Activated T-cell treated with anti-CD3 and anti-CD28 coated beads, Interleukin-2, amount 50 U/mL, for 4 hours (primary cell): ENCODE data around the gene EPHA8. TPM values are rescaled to one million over a fixed set of nuclear protein-coding genes. Genes with fewer than 3 reads are reported as not detected.

Experiments
- ATAC-seq, 2 donors: fragments of 200-7000 bp; cut with Tn5 transposase; one replicate each; pipeline ENCODE4 v1.10.0; 2021
- DNase-seq: peaks from one replicate; pipeline ENCODE4 v3.0.0-alpha.2; 2020
- H3K27me3 Mint-ChIP-seq: one replicate; pipeline ENCODE4 v1.8.0; 2021; ENCODE audit warnings: low read depth, mixed read lengths
- H3K36me3 Mint-ChIP-seq: one replicate; pipeline ENCODE4 v1.8.0; 2022; ENCODE audit warnings: mixed read lengths; ENCODE audit not compliant: insufficient read depth
- H3K4me1 Mint-ChIP-seq: one replicate; pipeline ENCODE4 v1.8.0; 2021; ENCODE audit warnings: low read depth, mixed read lengths
- H3K4me3 Mint-ChIP-seq: one replicate; pipeline ENCODE4 v1.8.0; 2021; ENCODE audit warnings: mild to moderate bottlenecking, moderate library complexity, mixed read lengths
- H3K9me3 Mint-ChIP-seq: one replicate; pipeline ENCODE4 v1.8.0; 2021; ENCODE audit warnings: mixed read lengths
- total RNA-seq, 3 donors: library from RNA; stranded (reverse); gene quantifications; one replicate each; pipeline ENCODE4 v1.2.1, GENCODE V29; 2021

The EPHA8 gene
- total RNA-seq, 3 donors from 2014 or later = not detected

DNA sequence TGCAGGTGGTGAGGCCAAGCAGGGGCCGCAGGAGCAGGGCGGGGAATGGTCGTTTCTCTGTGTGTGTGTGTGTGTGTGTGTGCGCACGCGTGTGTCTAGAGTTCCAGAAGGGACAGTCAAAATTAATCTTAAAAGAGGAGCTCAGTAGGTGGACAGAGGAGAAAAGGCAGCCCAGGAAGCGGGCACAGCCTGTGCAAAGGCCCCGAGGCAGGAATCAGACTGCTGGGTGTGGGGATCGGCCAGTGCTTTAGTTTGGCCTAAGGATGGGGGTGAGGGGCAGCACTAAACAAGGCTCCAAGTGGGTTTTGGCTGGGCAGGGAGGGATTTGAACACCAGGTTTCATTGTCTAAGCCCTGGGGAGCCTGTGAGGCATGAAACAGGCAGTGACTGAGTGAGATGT lies 21.7 kb downstream of the EPHA8 start:
- ATAC-seq = no peak
- H3K9me3 Mint-ChIP-seq = no peaks in the 10 kb centered on the region
- H3K4me1 Mint-ChIP-seq = no peaks in the 10 kb centered on the region
- no peak overlapping the region for H3K4me3 Mint-ChIP-seq
- H3K36me3 Mint-ChIP-seq = no peaks in the 10 kb centered on the region
- no peak for DNase-seq
- peaks cover 9% of the 10 kb centered on the region for H3K27me3 Mint-ChIP-seq

- no peaks in the 10 kb centered on the region for H3K9me3 Mint-ChIP-seq
Measured at GRCh38 chr1:22585471-22585870, 22.2 kb downstream of the EPHA8 start.

GRCh38 chr1:22586356-22587130 lies 23.3 kb downstream of the EPHA8 start:
- ATAC-seq = no peak
- no peaks in the 10 kb centered on the region for H3K4me1 Mint-ChIP-seq
- H3K4me3 Mint-ChIP-seq = no peak overlapping the region
- no peak for DNase-seq
- peaks cover 13% of the 10 kb centered on the region for H3K27me3 Mint-ChIP-seq
- no peaks in the 10 kb centered on the region for H3K9me3 Mint-ChIP-seq
- no peaks in the 10 kb centered on the region for H3K36me3 Mint-ChIP-seq

More at GRCh38 chr1:22585471-22585870, 22.2 kb downstream of the EPHA8 start:
- no peak for DNase-seq
- no peak for ATAC-seq
- no peaks in the 10 kb centered on the region for H3K36me3 Mint-ChIP-seq
- H3K27me3 Mint-ChIP-seq = peaks cover 9% of the 10 kb centered on the region
- no peak overlapping the region for H3K4me3 Mint-ChIP-seq
- H3K4me1 Mint-ChIP-seq = no peaks in the 10 kb centered on the region

- H3K9me3 Mint-ChIP-seq = no peaks in the 10 kb centered on the region
- no peak for ATAC-seq
- H3K4me3 Mint-ChIP-seq = no peak overlapping the region
- peaks cover 20% of the 10 kb centered on the region for H3K27me3 Mint-ChIP-seq
- no peak for DNase-seq
- no peaks in the 10 kb centered on the region for H3K4me1 Mint-ChIP-seq
- H3K36me3 Mint-ChIP-seq = no peaks in the 10 kb centered on the region
Measured at GRCh38 chr1:22587247-22587646, 24.0 kb downstream of the EPHA8 start.

- H3K9me3 Mint-ChIP-seq = no peaks in the 10 kb centered on the region
- ATAC-seq = no peak
- H3K36me3 Mint-ChIP-seq = no peaks in the 10 kb centered on the region
- peaks cover 21% of the 10 kb centered on the region for H3K27me3 Mint-ChIP-seq
- no peaks in the 10 kb centered on the region for H3K4me1 Mint-ChIP-seq
- DNase-seq = no peak
- no peak overlapping the region for H3K4me3 Mint-ChIP-seq
Measured at GRCh38 chr1:22588899-22589422, 25.7 kb downstream of the EPHA8 start.

DNA sequence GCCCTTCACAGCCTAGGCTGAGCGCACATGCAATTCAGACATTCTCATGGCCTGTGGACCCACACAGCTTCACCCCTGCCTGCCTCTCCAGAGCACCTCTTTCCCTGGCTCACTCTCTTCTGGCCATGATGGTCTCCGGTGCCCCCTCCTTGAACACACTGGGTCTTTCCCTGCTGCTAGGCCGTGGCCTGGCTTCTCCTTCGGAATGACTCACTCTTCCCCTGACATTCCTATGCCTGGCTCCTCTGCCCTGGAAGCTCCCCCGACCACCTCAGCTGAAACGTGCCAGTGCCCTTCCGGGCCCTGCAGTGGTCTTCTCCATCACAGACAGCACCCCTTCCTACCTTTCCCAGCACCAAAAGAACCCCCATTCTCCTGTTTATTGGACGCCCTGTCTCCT lies 28.3 kb downstream of the EPHA8 start:
- Mint-ChIP-seq H3K9me3 (no peaks in the 10 kb centered on the region), H3K27me3 (peaks cover 31% of the 10 kb centered on the region), H3K36me3 (no peaks in the 10 kb centered on the region), H3K4me3 (no peak overlapping the region), H3K4me1 (no peaks in the 10 kb centered on the region)
- DNase-seq (no peak), ATAC-seq (no peak)

- DNase-seq = no peak
- no peaks in the 10 kb centered on the region for H3K36me3 Mint-ChIP-seq
- H3K4me1 Mint-ChIP-seq = no peaks in the 10 kb centered on the region
- no peak overlapping the region for H3K4me3 Mint-ChIP-seq
- no peaks in the 10 kb centered on the region for H3K9me3 Mint-ChIP-seq
- no peak for ATAC-seq
- H3K27me3 Mint-ChIP-seq = peaks cover 29% of the 10 kb centered on the region
Measured at GRCh38 chr1:22592051-22592450, 28.8 kb downstream of the EPHA8 start.

DNA sequence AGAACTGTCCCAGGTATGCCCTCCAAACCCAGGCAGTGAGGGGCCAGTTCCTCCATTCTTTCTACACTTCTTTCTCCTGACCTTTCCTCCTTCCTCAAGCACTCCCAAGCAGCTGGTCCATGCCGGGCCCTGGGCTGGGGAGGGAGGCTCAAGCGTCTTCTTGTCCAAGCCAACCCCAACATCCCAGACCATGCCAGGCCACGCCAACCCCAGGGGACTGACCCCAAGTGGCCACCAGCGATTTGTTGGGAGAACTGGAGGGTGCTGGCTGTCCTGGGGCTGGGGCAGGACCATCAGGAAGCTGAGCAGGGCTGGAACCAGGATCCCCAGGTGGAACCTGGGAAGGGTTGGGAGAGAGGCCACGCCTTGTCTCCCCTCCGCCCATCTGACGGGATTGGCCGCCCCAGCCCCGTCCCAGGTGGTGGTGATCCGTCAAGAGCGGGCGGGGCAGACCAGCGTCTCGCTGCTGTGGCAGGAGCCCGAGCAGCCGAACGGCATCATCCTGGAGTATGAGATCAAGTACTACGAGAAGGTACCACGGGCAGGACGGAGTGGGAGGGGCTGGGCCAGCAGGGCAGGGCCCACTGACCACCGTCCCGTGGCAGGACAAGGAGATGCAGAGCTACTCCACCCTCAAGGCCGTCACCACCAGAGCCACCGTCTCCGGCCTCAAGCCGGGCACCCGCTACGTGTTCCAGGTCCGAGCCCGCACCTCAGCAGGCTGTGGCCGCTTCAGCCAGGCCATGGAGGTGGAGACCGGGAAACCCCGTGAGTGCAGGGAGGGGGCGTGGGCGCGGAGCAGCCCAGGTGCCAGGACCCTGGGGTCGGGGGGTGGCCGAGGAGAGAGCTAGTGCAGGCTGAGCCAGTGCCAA lies 29.9 kb downstream of the EPHA8 start:
- peaks cover 29% of the 10 kb centered on the region for H3K27me3 Mint-ChIP-seq
- no peak overlapping the region for H3K4me3 Mint-ChIP-seq
- no peak for DNase-seq
- ATAC-seq = no peak
- H3K36me3 Mint-ChIP-seq = no peaks in the 10 kb centered on the region
- H3K9me3 Mint-ChIP-seq = no peaks in the 10 kb centered on the region
- H3K4me1 Mint-ChIP-seq = no peaks in the 10 kb centered on the region

GRCh38 chr1:22594396-22594795 lies 31.1 kb downstream of the EPHA8 start:
- Mint-ChIP-seq H3K9me3 (no peaks in the 10 kb centered on the region), H3K4me3 (no peak overlapping the region), H3K36me3 (no peaks in the 10 kb centered on the region), H3K4me1 (no peaks in the 10 kb centered on the region), H3K27me3 (peaks cover 30% of the 10 kb centered on the region)
- DNase-seq = no peak
- ATAC-seq = no peak

DNA sequence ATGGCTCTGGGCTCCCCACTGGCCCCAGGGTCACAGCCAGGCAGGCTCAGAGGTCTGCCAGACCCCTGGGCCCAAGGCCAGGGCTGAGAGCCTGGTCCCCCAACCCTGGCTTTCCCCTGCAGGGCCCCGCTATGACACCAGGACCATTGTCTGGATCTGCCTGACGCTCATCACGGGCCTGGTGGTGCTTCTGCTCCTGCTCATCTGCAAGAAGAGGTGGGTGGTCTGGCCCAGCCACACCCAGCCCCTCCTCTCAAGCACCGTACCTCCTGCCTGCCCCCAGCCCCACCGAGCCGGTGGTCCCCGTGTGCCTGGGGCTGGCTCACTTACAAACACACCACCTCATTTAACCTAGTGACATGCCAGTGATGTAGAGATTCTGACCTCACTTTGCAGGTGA lies 31.8 kb downstream of the EPHA8 start:
- DNase-seq (no peak), ATAC-seq (no peak)
- Mint-ChIP-seq H3K4me1 (no peaks in the 10 kb centered on the region), H3K27me3 (peaks cover 28% of the 10 kb centered on the region), H3K36me3 (no peaks in the 10 kb centered on the region), H3K9me3 (no peaks in the 10 kb centered on the region), H3K4me3 (no peak overlapping the region)

- Mint-ChIP-seq H3K9me3 (no peaks in the 10 kb centered on the region), H3K27me3 (peaks cover 17% of the 10 kb centered on the region), H3K4me1 (no peaks in the 10 kb centered on the region), H3K4me3 (no peak overlapping the region), H3K36me3 (no peaks in the 10 kb centered on the region)
- DNase-seq (no peak), ATAC-seq (no peak)
Measured at GRCh38 chr1:22597301-22597965, 34.1 kb downstream of the EPHA8 start.

GRCh38 chr1:22597996-22598395 lies 34.7 kb downstream of the EPHA8 start:
- Mint-ChIP-seq H3K36me3 (no peaks in the 10 kb centered on the region), H3K4me1 (no peaks in the 10 kb centered on the region), H3K9me3 (no peaks in the 10 kb centered on the region), H3K4me3 (no peak overlapping the region), H3K27me3 (peaks cover 15% of the 10 kb centered on the region)
- ATAC-seq (no peak), DNase-seq (no peak)

DNA sequence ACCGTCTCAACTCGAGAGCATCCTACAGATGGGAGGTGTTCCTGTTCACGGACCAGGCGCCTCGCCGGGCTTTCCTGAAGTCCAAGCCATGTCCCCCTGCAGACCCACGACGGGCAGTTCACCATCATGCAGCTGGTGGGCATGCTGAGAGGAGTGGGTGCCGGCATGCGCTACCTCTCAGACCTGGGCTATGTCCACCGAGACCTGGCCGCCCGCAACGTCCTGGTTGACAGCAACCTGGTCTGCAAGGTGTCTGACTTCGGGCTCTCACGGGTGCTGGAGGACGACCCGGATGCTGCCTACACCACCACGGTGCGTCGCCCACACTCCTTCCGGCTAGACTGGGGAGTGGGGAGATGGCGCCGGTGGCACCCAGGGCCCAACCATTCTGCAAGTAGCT lies 35.4 kb downstream of the EPHA8 start:
- Mint-ChIP-seq H3K4me3 (no peak overlapping the region), H3K4me1 (no peaks in the 10 kb centered on the region), H3K9me3 (no peaks in the 10 kb centered on the region), H3K36me3 (no peaks in the 10 kb centered on the region), H3K27me3 (peaks cover 21% of the 10 kb centered on the region)
- DNase-seq (no peak), ATAC-seq (no peak)

DNA sequence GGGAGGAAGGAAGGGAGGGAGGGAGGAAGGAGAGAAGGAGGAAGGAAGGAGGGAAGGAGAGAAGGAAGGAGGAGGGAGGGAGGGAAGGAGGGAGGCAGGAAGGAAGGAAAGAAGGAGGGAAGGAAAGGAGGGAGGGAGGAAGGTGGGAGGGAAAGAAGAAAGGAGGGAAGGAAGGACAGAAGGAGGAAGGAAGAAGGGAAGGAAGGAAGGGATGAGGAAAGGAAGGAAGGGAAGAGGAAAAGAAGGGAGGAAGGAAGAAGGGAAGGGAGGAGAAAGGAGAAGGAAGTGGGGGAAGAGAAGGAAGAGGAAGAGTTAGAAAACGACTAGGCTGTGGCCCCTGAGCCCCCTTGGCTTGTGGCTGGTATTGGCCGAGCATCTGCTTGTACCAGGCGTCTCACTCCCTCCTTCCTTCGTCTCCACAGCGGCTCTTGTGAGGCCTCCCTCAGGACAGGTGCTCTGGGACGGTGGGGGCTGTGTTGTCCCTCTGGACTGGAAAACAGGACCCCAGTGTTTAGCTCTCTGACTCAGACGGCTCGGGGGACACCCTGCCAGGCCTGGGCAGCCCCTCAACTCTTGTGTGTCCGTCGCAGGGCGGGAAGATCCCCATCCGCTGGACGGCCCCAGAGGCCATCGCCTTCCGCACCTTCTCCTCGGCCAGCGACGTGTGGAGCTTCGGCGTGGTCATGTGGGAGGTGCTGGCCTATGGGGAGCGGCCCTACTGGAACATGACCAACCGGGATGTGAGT lies 37.0 kb downstream of the EPHA8 start:
- DNase-seq (no peak), ATAC-seq (no peak)
- no peaks in the 10 kb centered on the region for H3K4me1 Mint-ChIP-seq
- H3K27me3 Mint-ChIP-seq = peaks cover 30% of the 10 kb centered on the region
- H3K4me3 Mint-ChIP-seq = no peak overlapping the region
- no peaks in the 10 kb centered on the region for H3K36me3 Mint-ChIP-seq
- H3K9me3 Mint-ChIP-seq = no peaks in the 10 kb centered on the region
